Measurements from ENCODE around the gene ELOF1. TPM values are rescaled to one million over a fixed set of nuclear protein-coding genes. Genes with fewer than 3 reads are reported as not detected.

Gene ELOF1
- total RNA-seq, 1 experiment from 2014 or later = 105 TPM

DNA sequence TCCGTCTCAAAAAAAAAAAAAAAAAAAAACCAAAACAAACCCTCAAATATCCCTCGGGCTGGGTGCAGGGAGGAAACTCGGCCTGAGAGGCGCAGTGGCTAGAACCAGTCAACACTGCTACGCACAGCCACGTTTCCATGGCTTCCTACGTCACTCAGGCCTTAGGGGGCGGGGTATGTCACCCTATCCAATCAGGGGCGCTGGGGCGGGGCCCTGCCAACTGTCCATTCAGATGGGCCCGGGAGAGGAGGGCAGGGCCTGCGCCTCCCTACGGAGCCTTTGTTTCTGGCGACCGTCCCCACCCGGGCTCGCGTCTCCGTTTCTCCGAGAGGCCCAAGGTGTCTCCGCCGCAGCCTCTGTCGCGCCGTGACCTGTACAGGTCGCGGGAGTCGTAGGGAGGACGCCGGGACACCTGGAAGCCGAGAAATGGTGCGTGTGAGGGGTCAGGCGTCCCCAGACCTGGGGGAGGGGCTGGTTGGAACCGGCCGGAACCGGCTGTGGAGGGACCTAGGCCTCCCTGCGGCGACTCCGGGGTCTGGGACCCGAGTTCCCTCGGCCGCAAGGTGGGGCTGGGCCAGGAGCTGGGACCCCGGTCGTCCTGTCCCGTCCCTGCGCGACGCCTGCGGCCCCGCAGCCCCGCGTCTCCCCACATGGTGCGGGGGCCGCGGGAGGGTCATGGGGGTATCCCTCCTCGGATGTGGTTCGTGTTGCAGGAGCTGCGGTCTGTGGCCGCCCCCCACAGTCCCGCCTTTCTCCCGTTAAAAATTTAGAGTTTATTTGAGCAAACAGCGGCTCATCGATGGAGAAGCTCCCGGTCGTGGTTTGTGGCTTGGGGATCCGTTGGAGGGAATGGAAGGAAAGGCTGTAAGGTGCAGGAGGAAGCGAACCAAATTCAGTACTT lies 38.4 kb upstream of the ELOF1 start, which contains the start of gene ZNF627:
TSS of gene ZNF627 (plus strand) at position 282 of the 901 bp plus-strand sequence. CDS start at position 427, 145 bp downstream.
- Histone ChIP-seq H3K27ac (ENCODE audit: low read length) (peak within 1 kb of the TSS; percentile 29), H3K4me3 (ENCODE audit: low read length) (peak within 1 kb of the TSS; percentile 79), H3K27me3 (ENCODE audit: low read length) (no peaks in the 10 kb centered on the region), H3F3A (ENCODE audit: low read length, unreplicated experiment) (no peaks in the 10 kb centered on the region), H3K4me1 (ENCODE audit: insufficient read depth, low read length) (peaks cover 6% of the 10 kb centered on the region), H3K9me3 (ENCODE audit: low read length) (no peaks in the 10 kb centered on the region), H3K79me2 (ENCODE audit: low read length) (peaks cover 49% of the 10 kb centered on the region), H3K36me3 (ENCODE audit: low read depth, low read length) (no peaks in the 10 kb centered on the region), H3K9ac (ENCODE audit: low read length) (peak within 1 kb of the TSS; percentile 88), H2AFZ (ENCODE audit: low read length) (peak within 1 kb of the TSS; percentile 68), H3K4me2 (ENCODE audit: low read length) (peak within 1 kb of the TSS; percentile 79), H4K20me1 (ENCODE audit: low read length) (peaks cover 9% of the 10 kb centered on the region; the same call in 1 of the 2 replicates), H3K9me2 (replicated peaks; ENCODE audit: low read length) (no peaks in the 10 kb centered on the region)
- DNase-seq = peak; percentile 99
- BruUV-seq (replicated peaks) = no TSS peak
- ChIA-PET CTCF (interaction anchor here (0.5 to 0.6 kb wide), 2 partner anchors 842 to 887 kb away, joined by 3 to 4 read pairs; partner anchors contain the start of gene ZNF709), POLR2A (ENCODE audit: unreplicated experiment) (interaction anchor here (0.5 kb wide), 1 partner anchor 565 kb away, joined by 3 read pairs; the partner anchor contains the start of gene ZNF136)
- peak; percentile 99 for ATAC-seq
- intact Hi-C loops (cut with micrococcal nuclease) = loop anchor here (1.0 kb wide), 1 partner anchor 43 kb away; no protein-coding TSS in a partner anchor
- TF ChIP-seq EZH2phosphoT487 (IDR thresholded peaks at IDR 0.05; ENCODE audit: borderline replicate concordance, low read length) (no peak), EZH2 (IDR thresholded peaks at IDR 0.05; ENCODE audit: low read length, unreplicated experiment) (no peak)
- TF ChIP-seq, protein P1, sequence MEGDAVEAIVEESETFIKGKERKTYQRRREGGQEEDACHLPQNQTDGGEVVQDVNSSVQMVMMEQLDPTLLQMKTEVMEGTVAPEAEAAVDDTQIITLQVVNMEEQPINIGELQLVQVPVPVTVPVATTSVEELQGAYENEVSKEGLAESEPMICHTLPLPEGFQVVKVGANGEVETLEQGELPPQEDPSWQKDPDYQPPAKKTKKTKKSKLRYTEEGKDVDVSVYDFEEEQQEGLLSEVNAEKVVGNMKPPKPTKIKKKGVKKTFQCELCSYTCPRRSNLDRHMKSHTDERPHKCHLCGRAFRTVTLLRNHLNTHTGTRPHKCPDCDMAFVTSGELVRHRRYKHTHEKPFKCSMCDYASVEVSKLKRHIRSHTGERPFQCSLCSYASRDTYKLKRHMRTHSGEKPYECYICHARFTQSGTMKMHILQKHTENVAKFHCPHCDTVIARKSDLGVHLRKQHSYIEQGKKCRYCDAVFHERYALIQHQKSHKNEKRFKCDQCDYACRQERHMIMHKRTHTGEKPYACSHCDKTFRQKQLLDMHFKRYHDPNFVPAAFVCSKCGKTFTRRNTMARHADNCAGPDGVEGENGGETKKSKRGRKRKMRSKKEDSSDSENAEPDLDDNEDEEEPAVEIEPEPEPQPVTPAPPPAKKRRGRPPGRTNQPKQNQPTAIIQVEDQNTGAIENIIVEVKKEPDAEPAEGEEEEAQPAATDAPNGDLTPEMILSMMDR (conservative IDR thresholded peaks at IDR 0.05; ENCODE audit: low read depth, low read length) = no peak

DNA sequence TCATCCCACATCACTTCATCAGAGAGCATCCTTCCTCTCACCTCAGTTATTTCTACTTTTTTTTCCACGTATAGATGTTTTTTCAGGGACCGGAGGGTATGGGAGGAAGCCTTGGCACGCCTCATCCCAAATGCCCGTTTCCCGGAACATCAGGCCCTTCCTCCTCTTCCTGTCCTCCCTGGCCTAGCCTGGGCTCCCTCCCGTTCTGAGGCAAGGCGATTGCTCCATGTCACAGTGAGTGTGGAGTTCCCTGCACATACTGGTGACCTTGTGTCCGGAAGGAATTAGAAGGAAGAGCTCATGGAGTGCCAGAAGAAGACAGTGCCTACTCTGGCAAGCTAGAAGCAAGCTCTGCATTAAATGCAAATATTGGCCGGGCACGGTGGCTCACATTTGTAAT lies 37.1 kb upstream of the ELOF1 start:
- H3K36me3 ChIP-seq (ENCODE audit: low read depth, low read length) = no peaks in the 10 kb centered on the region
- no peak for TF ChIP-seq EZH2phosphoT487 (IDR thresholded peaks at IDR 0.05; ENCODE audit: borderline replicate concordance, low read length)
- TF ChIP-seq, protein P1 (conservative IDR thresholded peaks at IDR 0.05; ENCODE audit: low read depth, low read length) = no peak
- no peak for TF ChIP-seq EZH2 (IDR thresholded peaks at IDR 0.05; ENCODE audit: low read length, unreplicated experiment)
- H3K27me3 ChIP-seq (ENCODE audit: low read length) = no peaks in the 10 kb centered on the region
- no peaks in the 10 kb centered on the region for H3K9me2 ChIP-seq (replicated peaks; ENCODE audit: low read length)
- no peak overlapping the region for H3K4me3 ChIP-seq (ENCODE audit: low read length)
- no peak overlapping the region for H3K9ac ChIP-seq (ENCODE audit: low read length)
- H4K20me1 ChIP-seq (ENCODE audit: low read length) = peaks cover 9% of the 10 kb centered on the region; the same call in 1 of the 2 replicates
- H2AFZ ChIP-seq (ENCODE audit: low read length) = no peak overlapping the region
- intact Hi-C loops (cut with micrococcal nuclease) = no loop called here
- H3K9me3 ChIP-seq (ENCODE audit: low read length) = no peaks in the 10 kb centered on the region
- DNase-seq (no peak), ATAC-seq (no peak)
- ChIA-PET CTCF (no interaction called here), POLR2A (ENCODE audit: unreplicated experiment) (no interaction called here)
- H3K4me1 ChIP-seq (ENCODE audit: insufficient read depth, low read length) = peaks cover 6% of the 10 kb centered on the region
- no peak overlapping the region for H3K27ac ChIP-seq (ENCODE audit: low read length)
- peaks cover 38% of the 10 kb centered on the region for H3K79me2 ChIP-seq (ENCODE audit: low read length)
- BruUV-seq (replicated peaks) = no TSS peak
- no peak overlapping the region for H3K4me2 ChIP-seq (ENCODE audit: low read length)
- no peaks in the 10 kb centered on the region for H3F3A ChIP-seq (ENCODE audit: low read length, unreplicated experiment)

Data from PC-3 (cell line).